Stomach (tissue), 9 donors: ENCODE measurements around the gene CXXC1. TPM values are rescaled to one million over a fixed set of nuclear protein-coding genes. Genes with fewer than 3 reads are reported as not detected.
"Not testable (repeated sequence)": the region's sequence is repeated elsewhere in the genome, so short reads cannot be mapped to it uniquely, and the experiment has no call there.

Experiments used
- DNase-seq, 2 donors: peaks; one replicate each; pipeline versions ENCODE4 v3.0.0 to v3.0.0-alpha.2; 2013 to 2019
- H3K27ac ChIP-seq, 5 donors: fragments of 200-600 bp in 4 of 5; sonication (generic) in 4 of 5; one replicate each; pipeline ENCODE4 v1.5.1; 2013 to 2019; ENCODE audit warnings: mild to moderate bottlenecking in 1 of 5, moderate library complexity in 1 of 5
- H3K27me3 ChIP-seq, 3 donors: fragments of 200-600 bp; sonication (generic); one replicate each; pipeline ENCODE4 v1.5.1; 2017 to 2019; ENCODE audit warnings: mixed run types in 1 of 3
- H3K36me3 ChIP-seq, 4 donors: fragments of 200-600 bp; sonication (generic); 1 replicate in 3 of 4; 2 replicates in 1 of 4; pipeline ENCODE4 v1.5.1; 2016 to 2019
- H3K4me1 ChIP-seq, 4 donors: fragments of 200-600 bp; sonication (generic); one replicate each; pipeline ENCODE4 v1.5.1; 2016 to 2019
- H3K4me3 ChIP-seq, 4 donors: fragments of 200-600 bp; sonication (generic) in 3 of 4; one replicate each; pipeline ENCODE4 v1.5.1; 2016 to 2019; ENCODE audit warnings: mild to moderate bottlenecking in 1 of 4
- H3K9me3 ChIP-seq, 4 donors: fragments of 200-600 bp; sonication (generic); one replicate each; pipeline ENCODE4 v1.5.1; 2016 to 2019
- CTCF ChIP-seq, 7 experiments: fragments of 450-650 bp in 4 of 7; fragments of 200-600 bp in 3 of 7; sonication (generic) in 3 of 7; IDR thresholded peaks; one replicate each; pipeline ENCODE4 v1.5.1; 2016 to 2019; ENCODE audit warnings: antibody characterized with exemption in 7 of 7, control low read depth in 2 of 7, mild to moderate bottlenecking in 1 of 7
- EP300 ChIP-seq: sonication (generic); formaldehyde crosslinking; IDR thresholded peaks from one replicate; pipeline ENCODE4 v1.6.1; 2017; ENCODE audit warnings: antibody characterized with exemption
- POLR2A ChIP-seq, 4 donors: fragments of 450-650 bp; IDR thresholded peaks; one replicate each; pipeline ENCODE4 v1.6.1; 2016; ENCODE audit warnings: antibody characterized with exemption in 4 of 4, control low read depth in 2 of 4, mild to moderate bottlenecking in 1 of 4, moderate library complexity in 1 of 4
- POLR2AphosphoS5 ChIP-seq, 3 donors: sonication (generic); formaldehyde crosslinking; IDR thresholded peaks; one replicate each; pipeline ENCODE4 v1.6.1; 2016; ENCODE audit warnings: antibody characterized with exemption in 3 of 3
- WGBS, 5 donors: extraction: QIAGEN DNeasy Blood & Tissue Kit in 3 of 5; methylation state at CpG; one replicate each; pipeline versions ENCODE4 v1.1.5 to v1.1.7; 2013 to 2018; 5-methylcytosine and 5-hydroxymethylcytosine counted together
- intact Hi-C: fragments of 100-400 bp; cut with DNase I; formaldehyde crosslinking; loops from one replicate; pipeline ENCODE4 v1.15.1; 2023; ENCODE audit warnings: low total_unique reads
- polyA plus RNA-seq, 3 donors: library from polyadenylated mRNA; stranded (reverse); fragments of 200-250 nt; gene quantifications; one replicate each; pipeline ENCODE4 v1.2.3, GENCODE V29; 2013
- total RNA-seq, 5 donors: library from RNA; depleted of rRNA; stranded (reverse); fragments of >200 nt; gene quantifications; one replicate each; pipeline versions ENCODE4 v1.1.0 to v1.2.3, GENCODE V29; 2014 to 2016
- donor health status: healthy with polysubstance abuse.
- donor health status: Bipolar disorder and iron deficiency.
- donor health status: healthy.

The CXXC1 gene
- total and polyA plus RNA-seq, 8 donors: 31.9 to 195 (median 72.8) TPM

GRCh38 chr18:50297621-50298442, 10.3 kb upstream of the CXXC1 start:
- H3K27me3 ChIP-seq: peaks cover 0 to 41% (median 12%) of the 10 kb centered on the region in 3 donors
- H3K4me1 ChIP-seq: peaks cover 6 to 17% (median 14%) of the 10 kb centered on the region in 4 donors
- TF ChIP-seq EP300: no peak
- peak in 1 of 3 donors; percentile 18 for TF ChIP-seq POLR2AphosphoS5 (IDR thresholded peaks at IDR 0.05)
- no peaks in the 10 kb centered on the region for H3K36me3 ChIP-seq
- 10 to 12% (median 12%) methylated on average over 23 to 28 of the region's 28 CpGs for WGBS, 5 donors
- intact Hi-C loops: no loop called here
- peak overlapping the region; percentile 43 to 55 (median 46) for H3K4me3 ChIP-seq
- peak overlapping the region in 1 of 5 donors; percentile 2 for H3K27ac ChIP-seq
- H3K9me3 ChIP-seq: no peaks in the 10 kb centered on the region
- peak; percentile 81 to 94 for DNase-seq

- WGBS, 5 donors: 27 to 67% (median 37%) methylated on average over 1 of the region's 1 CpG
- Histone ChIP-seq H3K27me3 (no peaks in the 10 kb centered on the region), H3K4me1 (peaks cover 0 to 16% (median 6%) of the 10 kb centered on the region in 4 donors), H3K9me3 (no peaks in the 10 kb centered on the region), H3K27ac (no peak overlapping the region), H3K36me3 (no peaks in the 10 kb centered on the region), H3K4me3 (no peak overlapping the region)
- DNase-seq: no peak
- intact Hi-C loops: no loop called here
- TF ChIP-seq POLR2AphosphoS5 (IDR thresholded peaks at IDR 0.05) (no peak), EP300 (no peak), CTCF (IDR thresholded peaks at IDR 0.05) (no peak), POLR2A (IDR thresholded peaks at IDR 0.05) (no peak)
Measured at GRCh38 chr18:50293039-50293438, 5.5 kb upstream of the CXXC1 start.

GRCh38 chr18:50289108-50289443, 1.6 kb upstream of the CXXC1 start:
- H3K4me3 ChIP-seq: no peak overlapping the region
- WGBS, 5 donors: 85 to 94% (median 90%) methylated on average over 4 of the region's 4 CpGs
- intact Hi-C loops: no loop called here
- TF ChIP-seq EP300 (no peak), POLR2A (IDR thresholded peaks at IDR 0.05) (no peak), CTCF (IDR thresholded peaks at IDR 0.05) (no peak), POLR2AphosphoS5 (IDR thresholded peaks at IDR 0.05) (no peak)
- no peaks in the 10 kb centered on the region for H3K27me3 ChIP-seq
- peaks cover 0 to 22% (median 13%) of the 10 kb centered on the region in 4 donors for H3K4me1 ChIP-seq
- H3K36me3 ChIP-seq: peaks cover 10 to 21% (median 20%) of the 10 kb centered on the region in 4 donors
- H3K27ac ChIP-seq: no peak overlapping the region
- no peaks in the 10 kb centered on the region for H3K9me3 ChIP-seq
- no peak for DNase-seq

- H3K27me3 ChIP-seq, intact Hi-C loops, H3K9me3 ChIP-seq, DNase-seq: not testable (repeated sequence)
- Histone ChIP-seq H3K4me3 (peak overlapping the region; percentile 70 to 89 (median 75)), H3K36me3 (peaks cover 15 to 27% (median 25%) of the 10 kb centered on the region in 4 donors), H3K27ac (peak overlapping the region; percentile 84 to 92 (median 90)), H3K4me1 (peaks cover 0 to 22% (median 13%) of the 10 kb centered on the region in 4 donors)
- 75 to 77% (median 76%) methylated on average over 21 of the region's 21 CpGs for WGBS, 5 donors
Measured at GRCh38 chr18:50288348-50289107, 1.0 kb upstream of the CXXC1 start.

- H3K27ac ChIP-seq: peak overlapping the region; percentile 84 to 92 (median 90)
- H3K4me1 ChIP-seq: peaks cover 3 to 29% (median 20%) of the 10 kb centered on the region in 4 donors
- H3K27me3 ChIP-seq: no peaks in the 10 kb centered on the region
- peak overlapping the region; percentile 70 to 89 (median 75) for H3K4me3 ChIP-seq
- TF ChIP-seq POLR2AphosphoS5 (IDR thresholded peaks at IDR 0.05) (no peak), POLR2A (IDR thresholded peaks at IDR 0.05) (no peak)
- H3K9me3 ChIP-seq: no peaks in the 10 kb centered on the region
- DNase-seq: no peak
- H3K36me3 ChIP-seq: peaks cover 27 to 41% (median 40%) of the 10 kb centered on the region in 4 donors
- intact Hi-C loops: no loop called here
- WGBS, 5 donors: 0 to 1% (median 1%) methylated on average over 27 of the region's 27 CpGs
Measured at GRCh38 chr18:50287028-50287440, 458 bp downstream of the CXXC1 start.
